ENCODE measurements around the gene ARF1. TPM values are rescaled to one million over a fixed set of nuclear protein-coding genes. Genes with fewer than 3 reads are reported as not detected.

ARF1 gene
- total RNA-seq, 1 experiment from 2014 or later = 512 TPM

DNA sequence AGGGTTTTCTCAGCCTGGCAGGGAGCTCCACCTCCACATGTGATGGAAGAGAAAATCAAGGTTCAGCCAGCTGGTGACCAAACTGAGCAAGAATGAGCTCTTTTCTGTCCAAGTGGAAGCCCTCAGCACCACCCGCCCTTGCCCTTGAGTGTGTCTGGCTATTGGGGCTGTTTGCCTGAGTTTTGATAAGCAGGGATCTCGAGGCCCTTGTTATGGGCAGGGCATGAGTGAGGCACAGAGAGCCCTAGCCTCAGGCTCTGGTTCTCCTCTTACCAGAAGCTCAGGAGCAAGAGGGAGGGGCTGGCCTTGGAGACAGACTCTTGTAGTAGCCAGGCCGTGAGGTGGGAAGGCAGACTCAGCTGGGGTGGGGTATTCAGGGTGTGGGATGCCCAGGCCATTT lies 37.5 kb upstream of the ARF1 start:
- BruUV-seq (replicated peaks) = no TSS peak
- Mint-ChIP-seq H3K36me3 (ENCODE audit: insufficient read depth, unreplicated experiment) (no peaks in the 10 kb centered on the region), H3K27me3 (ENCODE audit: unreplicated experiment) (peaks cover 41% of the 10 kb centered on the region), H3K4me3 (ENCODE audit: low read depth, unreplicated experiment) (no peak overlapping the region), H3K4me1 (ENCODE audit: low read depth, unreplicated experiment) (peaks cover 10% of the 10 kb centered on the region), H3K27ac (ENCODE audit: unreplicated experiment) (no peak overlapping the region), H3K9me3 (ENCODE audit: low read depth, unreplicated experiment) (no peaks in the 10 kb centered on the region)
- DNase-seq = no peak
- intact Hi-C loops (cut with micrococcal nuclease; ENCODE audit: unreplicated experiment) = no loop called here
- TF ChIP-seq CTCF (IDR thresholded peaks at IDR 0.05; ENCODE audit: unreplicated experiment) = no peak
- CTCF ChIA-PET = interaction anchor here (1.0 kb wide), 1 partner anchor 11 kb away, joined by 3 read pairs; no protein-coding TSS in a partner anchor

- no peak overlapping the region for H3K4me3 Mint-ChIP-seq (ENCODE audit: low read depth, unreplicated experiment)
- H3K27ac Mint-ChIP-seq (ENCODE audit: unreplicated experiment) = no peak overlapping the region
- peaks cover 10% of the 10 kb centered on the region for H3K4me1 Mint-ChIP-seq (ENCODE audit: low read depth, unreplicated experiment)
- BruUV-seq (replicated peaks) = no TSS peak
- no peaks in the 10 kb centered on the region for H3K9me3 Mint-ChIP-seq (ENCODE audit: low read depth, unreplicated experiment)
- no peaks in the 10 kb centered on the region for H3K36me3 Mint-ChIP-seq (ENCODE audit: insufficient read depth, unreplicated experiment)
- intact Hi-C loops (cut with micrococcal nuclease; ENCODE audit: unreplicated experiment) = no loop called here
- CTCF ChIA-PET = interaction anchor here (1.0 kb wide), 1 partner anchor 11 kb away, joined by 3 read pairs; no protein-coding TSS in a partner anchor
- H3K27me3 Mint-ChIP-seq (ENCODE audit: unreplicated experiment) = peaks cover 45% of the 10 kb centered on the region
- TF ChIP-seq CTCF (IDR thresholded peaks at IDR 0.05; ENCODE audit: unreplicated experiment) = no peak
- no peak for DNase-seq
Measured at GRCh38 chr1:228045405-228045804, 37.1 kb upstream of the ARF1 start.

DNA sequence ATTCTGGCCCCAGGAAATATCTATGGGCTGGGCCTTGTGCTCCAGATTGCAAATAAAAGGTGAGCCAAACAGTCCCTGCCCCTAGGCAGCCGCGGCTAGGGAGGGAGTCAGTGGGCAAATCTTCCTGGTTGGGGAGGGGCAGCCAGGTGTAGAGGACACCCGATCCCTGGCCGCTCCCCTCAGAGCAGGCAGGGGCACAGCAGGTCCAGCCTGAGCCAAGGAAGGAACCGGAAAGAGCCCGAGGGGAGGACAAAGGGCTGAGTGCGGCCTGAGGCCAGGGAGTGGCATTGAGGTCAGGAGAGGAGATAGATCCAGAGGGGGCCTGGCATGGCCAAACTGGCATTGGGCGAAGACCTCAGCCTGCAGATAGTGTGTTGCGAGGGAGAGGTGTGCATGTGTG lies 36.6 kb upstream of the ARF1 start:
- intact Hi-C loops (cut with micrococcal nuclease; ENCODE audit: unreplicated experiment) = no loop called here
- CTCF ChIA-PET = no interaction called here
- H3K4me1 Mint-ChIP-seq (ENCODE audit: low read depth, unreplicated experiment) = peaks cover 10% of the 10 kb centered on the region
- H3K27me3 Mint-ChIP-seq (ENCODE audit: unreplicated experiment) = peaks cover 50% of the 10 kb centered on the region
- no peak overlapping the region for H3K27ac Mint-ChIP-seq (ENCODE audit: unreplicated experiment)
- no peak overlapping the region for H3K4me3 Mint-ChIP-seq (ENCODE audit: low read depth, unreplicated experiment)
- DNase-seq = no peak
- no peak for TF ChIP-seq CTCF (IDR thresholded peaks at IDR 0.05; ENCODE audit: unreplicated experiment)
- no peaks in the 10 kb centered on the region for H3K9me3 Mint-ChIP-seq (ENCODE audit: low read depth, unreplicated experiment)
- no peaks in the 10 kb centered on the region for H3K36me3 Mint-ChIP-seq (ENCODE audit: insufficient read depth, unreplicated experiment)
- no TSS peak for BruUV-seq (replicated peaks)

- H3K9me3 Mint-ChIP-seq (ENCODE audit: low read depth, unreplicated experiment) = no peaks in the 10 kb centered on the region
Measured at GRCh38 chr1:228046421-228047182, 35.9 kb upstream of the ARF1 start.

More at GRCh38 chr1:228046421-228047182, 35.9 kb upstream of the ARF1 start:
- CTCF ChIA-PET = no interaction called here
- Mint-ChIP-seq H3K4me1 (ENCODE audit: low read depth, unreplicated experiment) (peaks cover 10% of the 10 kb centered on the region), H3K36me3 (ENCODE audit: insufficient read depth, unreplicated experiment) (no peaks in the 10 kb centered on the region), H3K4me3 (ENCODE audit: low read depth, unreplicated experiment) (no peak overlapping the region), H3K27me3 (ENCODE audit: unreplicated experiment) (peaks cover 57% of the 10 kb centered on the region), H3K27ac (ENCODE audit: unreplicated experiment) (no peak overlapping the region)
- intact Hi-C loops (cut with micrococcal nuclease; ENCODE audit: unreplicated experiment) = no loop called here
- no peak for DNase-seq
- BruUV-seq (replicated peaks) = no TSS peak
- TF ChIP-seq CTCF (IDR thresholded peaks at IDR 0.05; ENCODE audit: unreplicated experiment) = no peak

All from Calu3 (cell line).